HL-60 (cell line): ENCODE measurements around the gene PI4KB.

ENCODE experiments used
- DNase-seq, 2 experiments: peaks; one replicate each; pipeline ENCODE4 v3.0.0-alpha.2; 2010 to 2020; ENCODE audit warnings: low read depth in 1 of 2, low spot score in 1 of 2
- H3K27ac ChIP-seq: fragments of 250-450 bp; sonication (Bioruptor Pico); replicated peaks from 2 replicates; pipeline ENCODE4 v1.5.1; 2020; ENCODE audit warnings: mild to moderate bottlenecking, moderate library complexity
- H3K27me3 ChIP-seq: fragments of 250-450 bp; sonication (Bioruptor Pico); 2 replicates; pipeline ENCODE4 v1.5.1; 2021; ENCODE audit warnings: mild to moderate bottlenecking, moderate library complexity; ENCODE audit not compliant: insufficient read depth, poor library complexity, severe bottlenecking
- H3K4me3 ChIP-seq: replicated peaks from 2 replicates; pipeline ENCODE4 v1.5.1; 2011; ENCODE audit warnings: mild to moderate bottlenecking, control low read depth, low read length; ENCODE audit not compliant: insufficient read depth
- CTCF ChIP-seq: IDR thresholded peaks from one replicate; pipeline ENCODE4 v1.5.1; 2011; ENCODE audit warnings: low read length, control low read depth, inconsistent platforms; ENCODE audit not compliant: insufficient read depth
- GABPA ChIP-seq: IDR thresholded peaks from 2 replicates; pipeline ENCODE4 v1.6.1; 2012; ENCODE audit warnings: low read depth
- POLR2AphosphoS5 ChIP-seq: IDR thresholded peaks from 2 replicates; pipeline ENCODE4 v1.6.1; 2012; ENCODE audit warnings: low read depth
- REST ChIP-seq: IDR thresholded peaks from 2 replicates; pipeline ENCODE4 v1.6.1; 2012; ENCODE audit warnings: low read depth; ENCODE audit not compliant: insufficient replicate concordance
- SPI1 ChIP-seq: IDR thresholded peaks from 2 replicates; pipeline ENCODE4 v1.6.1; 2012; ENCODE audit warnings: low read depth, mild to moderate bottlenecking, borderline replicate concordance

The PI4KB gene

GRCh38 chr1:151346082-151346768 is 19.0 kb upstream of the PI4KB start:
- H3K4me3 ChIP-seq, result peak overlapping the region; percentile 69
- TF ChIP-seq CTCF (no peak), SPI1 (no peak), POLR2AphosphoS5 (no peak), GABPA (no peak), REST (no peak)

GRCh38 chr1:151344291-151344690 is 17.1 kb upstream of the PI4KB start:
- TF ChIP-seq POLR2AphosphoS5 (no peak), REST (no peak)
- Histone ChIP-seq H3K4me3 (no peak overlapping the region), H3K27me3 (no peaks in the 10 kb centered on the region), H3K27ac (no peak overlapping the region)
- DNase-seq, result no peak

More at GRCh38 chr1:151346082-151346768, 19.0 kb upstream of the PI4KB start:
- Histone ChIP-seq H3K27me3 (no peaks in the 10 kb centered on the region), H3K27ac (peak overlapping the region; percentile 95)
- DNase-seq, result no peak

GRCh38 chr1:151343587-151343986 is 16.4 kb upstream of the PI4KB start:
- no peak for TF ChIP-seq REST
- no peak for TF ChIP-seq CTCF
- TF ChIP-seq GABPA, result no peak
- no peak for TF ChIP-seq SPI1
- no peak for TF ChIP-seq POLR2AphosphoS5
- no peak overlapping the region for H3K4me3 ChIP-seq
- H3K27me3 ChIP-seq, result no peaks in the 10 kb centered on the region
- no peak overlapping the region for H3K27ac ChIP-seq
- no peak for DNase-seq
